HCT116 (cell line): ENCODE measurements around the gene RTN4. TPM values are rescaled to one million over a fixed set of nuclear protein-coding genes. Genes with fewer than 3 reads are reported as not detected.

Experiments
- ATAC-seq: fragments of 200-7000 bp; cut with Tn5 transposase; 2 replicates; pipeline ENCODE4 v1.9.1; 2020; ENCODE audit warnings: mild to moderate bottlenecking, moderate library complexity
- BruUV-seq: library from RNA; stranded (reverse); fragments of 400-500 nt; replicated peaks from 2 replicates; lab custom pipeline; 2021; lab: Mats Ljungman, UMichigan
- CTCF ChIA-PET: fragments of 300-600 bp; sonication (Branson Sonifier 250); formaldehyde crosslinking; loops from one replicate; lab custom pipeline; 2021; ENCODE audit warnings: antibody characterized with exemption; lab: Charles Lee
- POLR2A ChIA-PET: fragments of 300-600, 350-600 bp; sonication (Branson Sonifier 250); formaldehyde crosslinking; loops from one replicate; lab custom pipeline; 2021; ENCODE audit warnings: antibody characterized with exemption; lab: Charles Lee
- RAD21 ChIA-PET, 2 experiments: fragments of 300-600 bp; sonication (Branson Sonifier 250); formaldehyde crosslinking; loops; one replicate each; lab custom pipeline; 2023; ENCODE audit warnings: low total read pairs in 2 of 2; ENCODE audit not compliant: uncharacterized antibody in 2 of 2, unreplicated experiment in 2 of 2, low non-redundant PET in 1 of 2; lab: Charles Lee
- DNase-seq: peaks from one replicate; pipeline ENCODE4 v3.0.0-alpha.2; 2010; ENCODE audit warnings: low read depth, low spot score
- H2AFZ ChIP-seq: fragments of 200-600 bp; shearing (Covaris generic), sonication (generic); 2 replicates; pipeline ENCODE4 v1.6.1; 2017; ENCODE audit warnings: low read depth, mixed run types, mixed read lengths, antibody characterized with exemption, low read length; ENCODE audit not compliant: poor library complexity, severe bottlenecking
- H3K27ac ChIP-seq: 2 replicates; pipeline ENCODE4 v1.5.1; 2012; ENCODE audit warnings: low read depth, low read length
- H3K27me3 ChIP-seq: fragments of 200-600 bp; sonication (generic); 2 replicates; pipeline ENCODE4 v1.6.1; 2016; ENCODE audit warnings: mixed run types, low read length, mixed read lengths; ENCODE audit not compliant: insufficient read depth
- H3K36me3 ChIP-seq, 2 experiments: fragments of 200-500 bp in 1 of 2; fragments of 200-600 bp in 1 of 2; sonication (Bioruptor generic) in 1 of 2; sonication (generic) in 1 of 2; 2 replicates each; pipeline versions ENCODE4 v1.5.1 to v1.6.1; 2014 to 2016; ENCODE audit warnings: low read length in 2 of 2, inconsistent platforms in 1 of 2, mixed read lengths in 1 of 2, mixed run types in 1 of 2; ENCODE audit not compliant: insufficient read depth in 2 of 2, control insufficient read depth in 1 of 2
- H3K4me1 ChIP-seq, 2 experiments: fragments of 200-600 bp in 1 of 2; sonication (generic) in 1 of 2; 2 replicates each; pipeline versions ENCODE4 v1.5.1 to v1.6.1; 2012 to 2017; ENCODE audit warnings: low read length in 2 of 2, inconsistent platforms in 1 of 2, mild to moderate bottlenecking in 1 of 2, mixed read lengths in 1 of 2, mixed run types in 1 of 2, moderate library complexity in 1 of 2; ENCODE audit not compliant: insufficient read depth in 2 of 2, control insufficient read depth in 1 of 2
- H3K4me2 ChIP-seq: fragments of 200-600 bp; sonication (generic); 2 replicates; pipeline ENCODE4 v1.6.1; 2017; ENCODE audit warnings: mixed run types, low read length, mixed read lengths
- H3K4me3 ChIP-seq, 2 experiments: fragments of 200-600 bp in 1 of 2; sonication (generic) in 1 of 2; replicated peaks in 1 of 2; 2 replicates each; pipeline ENCODE4 v1.5.1; 2011 to 2016; ENCODE audit warnings: low read length in 2 of 2, control low read depth in 1 of 2, low read depth in 1 of 2, mild to moderate bottlenecking in 1 of 2, mixed read lengths in 1 of 2, mixed run types in 1 of 2
- H3K79me2 ChIP-seq: fragments of 200-600 bp; sonication (generic); 2 replicates; pipeline ENCODE4 v1.6.1; 2017; ENCODE audit warnings: mild to moderate bottlenecking, mixed run types, low read length, moderate library complexity, mixed read lengths; ENCODE audit not compliant: insufficient read depth
- H3K9ac ChIP-seq: fragments of 200-600 bp; sonication (generic); 2 replicates; pipeline ENCODE4 v1.6.1; 2016; ENCODE audit warnings: low read length, mixed read lengths
- H3K9me2 ChIP-seq: fragments of 200-600 bp; sonication (generic), shearing (Covaris generic); 2 replicates; pipeline ENCODE4 v1.6.1; 2017; ENCODE audit warnings: mixed run types, mild to moderate bottlenecking, moderate library complexity; ENCODE audit not compliant: insufficient read depth
- H3K9me3 ChIP-seq, 2 experiments: fragments of 200-500 bp in 1 of 2; fragments of 200-600 bp in 1 of 2; sonication (Bioruptor generic) in 1 of 2; sonication (generic) in 1 of 2; 2 replicates each; pipeline ENCODE4 v1.6.1; 2014 to 2017; ENCODE audit warnings: low read length in 2 of 2, mixed read lengths in 2 of 2, inconsistent platforms in 1 of 2, low read depth in 1 of 2, mild to moderate bottlenecking in 1 of 2, mixed run types in 1 of 2, moderate library complexity in 1 of 2; ENCODE audit not compliant: control insufficient read depth in 1 of 2, insufficient read depth in 1 of 2
- H4K20me1 ChIP-seq: fragments of 200-600 bp; sonication (generic), shearing (Covaris generic); 2 replicates; pipeline ENCODE4 v1.6.1; 2017; ENCODE audit warnings: mixed run types, mild to moderate bottlenecking, moderate library complexity; ENCODE audit not compliant: insufficient read depth
- ATF3 ChIP-seq: IDR thresholded peaks from 2 replicates; pipeline ENCODE4 v1.6.1; 2012
- CBX3 ChIP-seq: IDR thresholded peaks from 2 replicates; pipeline ENCODE4 v1.6.1; 2012; ENCODE audit warnings: low read depth
- CEBPB ChIP-seq: IDR thresholded peaks from 2 replicates; pipeline ENCODE4 v1.6.1; 2012; ENCODE audit warnings: low read depth
- EGR1 ChIP-seq: IDR thresholded peaks from 2 replicates; pipeline ENCODE4 v1.6.1; 2012; ENCODE audit warnings: low read depth
- ELF1 ChIP-seq: IDR thresholded peaks from 2 replicates; pipeline ENCODE4 v1.6.1; 2012; ENCODE audit warnings: low read depth, borderline replicate concordance
- EZH2phosphoT487 ChIP-seq: fragments of 200-600 bp; IDR thresholded peaks from 2 replicates; pipeline ENCODE4 v1.6.1; 2018; ENCODE audit warnings: antibody characterized with exemption, borderline replicate concordance
- JUND ChIP-seq: IDR thresholded peaks from 2 replicates; pipeline ENCODE4 v1.6.1; 2012
- MAX ChIP-seq: IDR thresholded peaks from 2 replicates; pipeline ENCODE4 v1.6.1; 2012
- POLR2A ChIP-seq: IDR thresholded peaks from 2 replicates; pipeline ENCODE4 v1.7.0; 2011; ENCODE audit warnings: borderline replicate concordance; ENCODE audit not compliant: insufficient read depth, insufficient read length; ENCODE audit errors: extremely low read depth
- POLR2AphosphoS5 ChIP-seq: IDR thresholded peaks from 2 replicates; pipeline ENCODE4 v1.6.1; 2011; ENCODE audit warnings: mild to moderate bottlenecking, low read depth, low read length, moderate library complexity
- RAD21 ChIP-seq: IDR thresholded peaks from 2 replicates; pipeline ENCODE4 v1.6.1; 2012; ENCODE audit warnings: low read depth, mild to moderate bottlenecking
- SIN3A ChIP-seq: IDR thresholded peaks from 2 replicates; pipeline ENCODE4 v1.6.1; 2012; ENCODE audit warnings: low read depth
- SP1 ChIP-seq: IDR thresholded peaks from 2 replicates; pipeline ENCODE4 v1.6.1; 2012; ENCODE audit warnings: low read depth
- TCF7L2 ChIP-seq: IDR thresholded peaks from 2 replicates; pipeline ENCODE4 v1.7.0; 2011; ENCODE audit warnings: borderline replicate concordance, inconsistent platforms; ENCODE audit not compliant: insufficient read depth, insufficient read length; ENCODE audit errors: extremely low read depth
- YY1 ChIP-seq: IDR thresholded peaks from 2 replicates; pipeline ENCODE4 v1.6.1; 2011; ENCODE audit warnings: low read length, low read depth, moderate library complexity, mild to moderate bottlenecking; ENCODE audit not compliant: insufficient replicate concordance; ENCODE audit errors: extremely low read depth
- ZBTB33 ChIP-seq: IDR thresholded peaks from 2 replicates; pipeline ENCODE4 v1.6.1; 2011; ENCODE audit warnings: mild to moderate bottlenecking, low read length, moderate library complexity; ENCODE audit not compliant: insufficient replicate concordance; ENCODE audit errors: extremely low read depth
- ZFX ChIP-seq: fragments of 450-650 bp; IDR thresholded peaks from 2 replicates; pipeline ENCODE4 v1.6.1; 2017
- ZNF274 ChIP-seq: fragments of 200-500 bp; sonication (Bioruptor generic); IDR thresholded peaks from 2 replicates; pipeline ENCODE4 v1.6.1; 2014; ENCODE audit warnings: mild to moderate bottlenecking, low read depth, low read length, inconsistent platforms
- intact Hi-C: fragments of 100-400 bp; cut with micrococcal nuclease; formaldehyde crosslinking; loops from 2 replicates; pipeline ENCODE4 v1.10.0; 2022
- total RNA-seq: library from RNA; stranded (reverse); gene quantifications from one replicate; pipeline ENCODE4 v1.2.1, GENCODE V29; 2021; ENCODE audit not compliant: unreplicated experiment

The RTN4 gene
- total RNA-seq, 1 experiment from 2014 or later = 221 TPM

GRCh38 chr2:54983345-54984220 lies 66.7 kb downstream of the RTN4 start:
- peaks cover 6% of the 10 kb centered on the region; the same call in 1 of the 2 replicates for H4K20me1 ChIP-seq
- H3K79me2 ChIP-seq = peaks cover 96% of the 10 kb centered on the region
- no peaks in the 10 kb centered on the region for H3K27me3 ChIP-seq
- no TSS peak for BruUV-seq
- no peak overlapping the region for H3K27ac ChIP-seq
- ATAC-seq = peak; percentile 48
- DNase-seq = peak; percentile 4
- ChIA-PET CTCF (no interaction called here), RAD21 (no interaction called here), POLR2A (no interaction called here)
- no peaks in the 10 kb centered on the region for H3K9me2 ChIP-seq
- peaks cover 7 to 29% of the 10 kb centered on the region in 2 experiments; a peak in 3 of 4 replicates for H3K4me1 ChIP-seq
- no peak overlapping the region for H3K4me3 ChIP-seq
- intact Hi-C loops = loop anchor here (1.0 kb wide), 1 partner anchor 22 kb away; no protein-coding TSS in a partner anchor
- H3K36me3 ChIP-seq = peaks cover 9 to 20% of the 10 kb centered on the region in 2 experiments; a peak in 2 of 4 replicates
- H2AFZ ChIP-seq = no peak overlapping the region
- 0 out of 2 replicates have a peak overlapping the region, but pooled peaks have one; percentile 1 for H3K4me2 ChIP-seq
- no peak overlapping the region for H3K9ac ChIP-seq
- no peaks in the 10 kb centered on the region for H3K9me3 ChIP-seq
- TF ChIP-seq SP1 = 0 out of 2 replicates have a peak, but pooled peaks have one; percentile 11
- TF ChIP-seq ELF1 = no peak

- H3K4me2 ChIP-seq = no peak overlapping the region
- TF ChIP-seq YY1 (no peak), CBX3 (no peak), SP1 (no peak), CEBPB (no peak), SIN3A (no peak), RAD21 (no peak), MAX (no peak), ATF3 (no peak), ZFX (no peak), TCF7L2 (no peak), EGR1 (no peak), JUND (no peak), ELF1 (no peak), EZH2phosphoT487 (no peak), ZNF274 (no peak), POLR2AphosphoS5 (no peak), ZBTB33 (no peak), POLR2A (no peak)
- TF ChIP-seq, all 23 proteins: peak for 0
- Histone ChIP-seq H2AFZ (no peak overlapping the region), H3K36me3 (peaks cover 9 to 19% of the 10 kb centered on the region in 2 experiments; a peak in 2 of 4 replicates), H3K79me2 (peaks cover 96% of the 10 kb centered on the region), H3K9ac (no peak overlapping the region), H3K27ac (no peak overlapping the region), H3K9me3 (no peaks in the 10 kb centered on the region), H3K9me2 (no peaks in the 10 kb centered on the region), H3K4me3 (no peak overlapping the region), H3K4me1 (peaks cover 7 to 28% of the 10 kb centered on the region in 2 experiments; a peak in 3 of 4 replicates), H3K27me3 (no peaks in the 10 kb centered on the region), H4K20me1 (peaks cover 6% of the 10 kb centered on the region; the same call in 1 of the 2 replicates)
- CTCF ChIA-PET = no interaction called here
- ATAC-seq (no peak), DNase-seq (no peak)
- intact Hi-C loops = no loop called here
- BruUV-seq = no TSS peak
- POLR2A ChIA-PET = no interaction called here
- RAD21 ChIA-PET = no interaction called here
Measured at GRCh38 chr2:54981385-54981784, 68.9 kb downstream of the RTN4 start.
